HepG2 (cell line): ENCODE results near the gene NEDD4. TPM values are rescaled to one million over a fixed set of nuclear protein-coding genes. Genes with fewer than 3 reads are reported as not detected.

Source experiments
- EHMT2 ChIP-seq: fragments of 200-600 bp; sonication (generic); IDR thresholded peaks from 2 replicates; pipeline ENCODE4 v1.7.0; 2017; ENCODE audit warnings: antibody characterized with exemption, low read depth, low read length, borderline replicate concordance
- ELF4 ChIP-seq: sonication (generic); formaldehyde crosslinking; IDR thresholded peaks from 2 replicates; pipeline ENCODE4 v1.5.0; 2020; ENCODE audit warnings: missing genetic modification reagents, mild to moderate bottlenecking, moderate library complexity, borderline replicate concordance
- FUBP1 ChIP-seq: sonication (generic); formaldehyde crosslinking; IDR thresholded peaks from 2 replicates; pipeline ENCODE4 v1.5.1; 2020; ENCODE audit warnings: missing genetic modification reagents, mild to moderate bottlenecking, borderline replicate concordance
- HIVEP1 ChIP-seq: sonication (generic); formaldehyde crosslinking; IDR thresholded peaks from 2 replicates; pipeline ENCODE4 v1.4.0; 2020; ENCODE audit warnings: mild to moderate bottlenecking, missing genetic modification reagents
- KAT8 ChIP-seq: IDR thresholded peaks from 2 replicates; pipeline ENCODE4 v1.6.1; 2016; ENCODE audit warnings: missing genetic modification reagents, missing compliant biosample characterization
- MED8 ChIP-seq: sonication (generic); formaldehyde crosslinking; IDR thresholded peaks from 2 replicates; pipeline ENCODE4 v1.8.1; 2023; ENCODE audit warnings: mild to moderate bottlenecking, missing genetic modification reagents; ENCODE audit not compliant: insufficient replicate concordance
- MXD1 ChIP-seq: sonication (generic); formaldehyde crosslinking; IDR thresholded peaks from 2 replicates; pipeline ENCODE4 v1.4.0; 2020; ENCODE audit warnings: mild to moderate bottlenecking, missing genetic modification reagents
- PAX8 ChIP-seq: sonication (generic); formaldehyde crosslinking; IDR thresholded peaks from 2 replicates; pipeline ENCODE4 v1.8.0; 2022; ENCODE audit warnings: mild to moderate bottlenecking, missing genetic modification reagents, borderline replicate concordance
- RBM22 ChIP-seq: fragments of 200-400 bp; formaldehyde crosslinking; optimal IDR thresholded peaks from 2 replicates; pipeline ENCODE3; 2017; ENCODE audit warnings: mild to moderate bottlenecking, low read length, moderate library complexity
- SOX5 ChIP-seq: IDR thresholded peaks from 2 replicates; pipeline ENCODE4 v1.6.1; 2016; ENCODE audit warnings: borderline replicate concordance
- SOX6 ChIP-seq, 2 experiments: fragments of 450-650 bp in 1 of 2; sonication (generic) in 1 of 2; formaldehyde crosslinking in 1 of 2; IDR thresholded peaks; 2 replicates each; pipeline versions ENCODE4 v1.4.0 to v1.6.1; 2017 to 2020; ENCODE audit warnings: antibody characterized with exemption in 1 of 2, mild to moderate bottlenecking in 1 of 2, missing genetic modification reagents in 1 of 2
- TBP ChIP-seq: sonication (generic); formaldehyde crosslinking; IDR thresholded peaks from 2 replicates; pipeline ENCODE4 v1.5.0; 2020; ENCODE audit warnings: missing genetic modification reagents
- TOE1 ChIP-seq: sonication (generic); formaldehyde crosslinking; IDR thresholded peaks from 2 replicates; pipeline ENCODE4 v1.4.0; 2020; ENCODE audit warnings: mild to moderate bottlenecking, missing genetic modification reagents
- ZBTB7B ChIP-seq: sonication (generic); formaldehyde crosslinking; IDR thresholded peaks from 2 replicates; pipeline ENCODE4 v1.4.0; 2020; ENCODE audit warnings: missing genetic modification reagents
- ZC3H13 ChIP-seq: sonication (generic); formaldehyde crosslinking; IDR thresholded peaks from 2 replicates; pipeline ENCODE4 v1.8.1; 2023; ENCODE audit warnings: mild to moderate bottlenecking, missing genetic modification reagents, moderate library complexity
- ZIK1 ChIP-seq: sonication (generic); formaldehyde crosslinking; IDR thresholded peaks from 2 replicates; pipeline ENCODE4 v1.5.0; 2020; ENCODE audit warnings: mild to moderate bottlenecking, low read depth, missing genetic modification reagents, borderline replicate concordance
- ZNF367 ChIP-seq: sonication (generic); formaldehyde crosslinking; IDR thresholded peaks from 2 replicates; pipeline ENCODE4 v1.4.0; 2020; ENCODE audit warnings: missing genetic modification reagents, borderline replicate concordance
- ZNF441 ChIP-seq: sonication (generic); formaldehyde crosslinking; IDR thresholded peaks from 2 replicates; pipeline ENCODE4 v1.7.0; 2021; ENCODE audit warnings: missing genetic modification reagents, borderline replicate concordance
- ZNF543 ChIP-seq: sonication (generic); formaldehyde crosslinking; IDR thresholded peaks from 2 replicates; pipeline ENCODE4 v1.4.0; 2020; ENCODE audit warnings: mild to moderate bottlenecking, missing genetic modification reagents
- ZNF670 ChIP-seq: sonication (generic); formaldehyde crosslinking; IDR thresholded peaks from 2 replicates; pipeline ENCODE4 v1.8.0; 2022; ENCODE audit warnings: mild to moderate bottlenecking, missing genetic modification reagents, borderline replicate concordance
- ZNF710 ChIP-seq: sonication (generic); formaldehyde crosslinking; IDR thresholded peaks from 2 replicates; pipeline ENCODE4 v1.5.0; 2020; ENCODE audit warnings: mild to moderate bottlenecking, missing genetic modification reagents, borderline replicate concordance
- ZNF788 ChIP-seq: sonication (generic); formaldehyde crosslinking; IDR thresholded peaks from 2 replicates; pipeline ENCODE4 v1.5.0; 2020; ENCODE audit warnings: mild to moderate bottlenecking, missing genetic modification reagents, borderline replicate concordance
- polyA plus RNA-seq, 8 experiments: library from polyadenylated mRNA; depleted of rRNA in 3 of 8; stranded (reverse) in 7 of 8; unstranded in 1 of 8; fragments of >200 nt; fragmentation: Illumina TruSeq in 4 of 8; extraction: Trizol in 4 of 8; gene quantifications; 2 replicates each; pipeline versions ENCODE4 v1.2.1 to v1.2.3, GENCODE V29; 2011 to 2016; ENCODE audit warnings: low read depth in 4 of 8, missing spikeins in 1 of 8, mixed read lengths in 1 of 8; ENCODE audit not compliant: insufficient read depth in 1 of 8
- total RNA-seq, 5 experiments: library from RNA; depleted of rRNA; stranded (reverse); fragments of >200 nt; fragmentation: Illumina TruSeq; extraction: Trizol; gene quantifications; 2 replicates each; pipeline ENCODE4 v1.2.3, GENCODE V29; 2016; ENCODE audit warnings: low read depth in 1 of 5
- TF ChIP-seq, protein P1 (sequence below): sonication (generic); formaldehyde crosslinking; IDR thresholded peaks from 2 replicates; pipeline ENCODE4 v1.4.0; 2020; ENCODE audit warnings: missing genetic modification reagents

Gene NEDD4
- total and polyA plus RNA-seq, 2 of the 13 experiments (the other 11 are each of a cell fraction or from before 2014, with no cell fraction given), result 10.4 to 13.0 TPM

DNA sequence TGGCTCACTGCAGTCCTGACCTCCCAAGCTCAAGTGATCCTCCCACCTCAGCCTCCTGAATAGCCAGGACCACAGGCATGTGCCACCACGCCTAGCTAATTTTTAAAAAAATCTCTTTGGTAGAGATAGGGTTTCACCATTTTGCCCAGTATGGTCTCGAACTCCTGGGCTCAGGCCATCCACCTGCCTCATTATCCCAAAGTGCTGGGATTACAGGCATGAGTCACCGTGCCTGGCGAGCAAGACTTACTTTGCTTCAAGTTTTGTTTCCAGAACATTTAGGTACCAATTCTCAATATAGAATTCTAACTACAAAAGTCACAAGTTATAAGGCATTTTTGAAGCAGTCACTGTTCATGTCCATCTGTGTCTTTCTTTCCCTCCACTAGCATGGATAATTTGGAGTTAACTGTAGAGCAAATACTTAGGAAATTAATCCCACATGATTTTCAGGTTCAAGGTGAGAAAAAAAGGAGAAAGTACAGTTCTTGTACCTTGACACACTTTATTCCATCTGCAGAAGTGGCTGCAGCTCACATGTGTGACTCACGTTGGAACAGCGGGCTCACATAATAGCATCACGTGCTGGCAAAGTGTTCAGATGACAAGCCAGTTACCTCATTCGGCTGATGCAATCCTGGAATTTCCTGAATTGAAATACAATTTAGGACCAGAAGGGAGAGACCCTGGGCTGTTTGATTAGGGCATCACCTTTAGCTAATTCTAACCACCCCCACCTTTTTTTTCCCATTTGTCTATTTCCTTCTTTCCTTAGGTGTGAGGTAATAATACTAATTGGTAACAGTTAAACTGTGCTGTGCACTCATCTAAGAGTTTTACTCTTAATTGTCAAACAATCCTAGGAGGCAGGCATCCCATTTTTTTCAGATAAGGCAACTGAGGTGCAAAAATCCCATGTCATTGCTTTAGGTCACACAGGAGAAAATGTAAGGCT is 46.9 kb upstream of the NEDD4 start (continued):
- no peak for TF ChIP-seq ZIK1 (CRISPR knock-in tag)
- no peak for TF ChIP-seq MED8 (CRISPR knock-in tag)
- no peak for TF ChIP-seq SOX6 (IDR thresholded peaks at IDR 0.05)
- peak; percentile 99 for TF ChIP-seq SOX6 (CRISPR knock-in tag; IDR thresholded peaks at IDR 0.05)
- no peak for TF ChIP-seq TBP (CRISPR knock-in tag)
- peak; percentile 76 for TF ChIP-seq KAT8 (CRISPR knock-in tag)
- no peak for TF ChIP-seq ZNF441
- no peak for TF ChIP-seq ZNF788 (CRISPR knock-in tag)
- no peak for TF ChIP-seq EHMT2
- TF ChIP-seq HIVEP1 (CRISPR knock-in tag), result peak; percentile 30; the same call in 1 of the 2 replicates
- peak; percentile 97 for TF ChIP-seq SOX5 (CRISPR knock-in tag)
- no peak for TF ChIP-seq ELF4 (CRISPR knock-in tag)
- no peak for TF ChIP-seq PAX8 (CRISPR knock-in tag)
- no peak for TF ChIP-seq ZNF670
- TF ChIP-seq ZC3H13 (CRISPR knock-in tag), result no peak
- peak; percentile 97 for TF ChIP-seq ZNF543 (CRISPR knock-in tag)
- TF ChIP-seq, protein P1, sequence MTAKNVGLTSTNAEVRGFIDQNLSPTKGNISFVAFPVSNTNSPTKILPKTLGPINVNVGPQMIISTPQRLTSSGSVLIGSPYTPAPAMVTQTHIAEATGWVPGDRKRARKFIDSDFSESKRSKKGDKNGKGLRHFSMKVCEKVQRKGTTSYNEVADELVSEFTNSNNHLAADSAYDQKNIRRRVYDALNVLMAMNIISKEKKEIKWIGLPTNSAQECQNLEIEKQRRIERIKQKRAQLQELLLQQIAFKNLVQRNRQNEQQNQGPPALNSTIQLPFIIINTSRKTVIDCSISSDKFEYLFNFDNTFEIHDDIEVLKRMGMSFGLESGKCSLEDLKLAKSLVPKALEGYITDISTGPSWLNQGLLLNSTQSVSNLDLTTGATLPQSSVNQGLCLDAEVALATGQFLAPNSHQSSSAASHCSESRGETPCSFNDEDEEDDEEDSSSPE (CRISPR knock-in tag), result no peak
- TF ChIP-seq ZBTB7B (CRISPR knock-in tag), result no peak
- no peak for TF ChIP-seq ZNF367
- TF ChIP-seq TOE1 (CRISPR knock-in tag), result no peak
- no peak for TF ChIP-seq MXD1
- no peak for TF ChIP-seq FUBP1 (CRISPR knock-in tag)
- no peak for TF ChIP-seq RBM22
- no peak; the same call in 1 of the 2 replicates for TF ChIP-seq ZNF710
